Left lung (tissue), 10 donors: ENCODE measurements around the gene AGTR1. TPM values are rescaled to one million over a fixed set of nuclear protein-coding genes. Genes with fewer than 3 reads are reported as not detected.

ENCODE experiments used
- ATAC-seq: fragments of 200-7000 bp; cut with Tn5 transposase; one replicate; pipeline ENCODE4 v1.9.1; 2020; ENCODE audit warnings: moderate library complexity
- DNase-seq, 4 donors: peaks; one replicate each; pipeline ENCODE4 v3.0.0-alpha.2; 2013 to 2020
- H3K27ac ChIP-seq, 2 donors: fragments of 200-600 bp; sonication (generic) in 1 of 2; one replicate each; pipeline versions ENCODE4 v1.5.0 to v1.8.0; 2020 to 2021
- H3K27me3 ChIP-seq, 2 donors: fragments of 200-600 bp; sonication (generic) in 1 of 2; one replicate each; pipeline versions ENCODE4 v1.5.0 to v1.8.0; 2020 to 2021
- H3K36me3 ChIP-seq, 2 donors: fragments of 200-600 bp; sonication (generic) in 1 of 2; one replicate each; pipeline versions ENCODE4 v1.5.0 to v1.8.0; 2020 to 2021
- H3K4me1 ChIP-seq, 2 donors: fragments of 200-600 bp; one replicate each; pipeline ENCODE4 v1.8.0; 2021
- H3K4me3 ChIP-seq, 2 donors: fragments of 200-600 bp; sonication (generic) in 1 of 2; one replicate each; pipeline versions ENCODE4 v1.5.0 to v1.8.0; 2020 to 2021; ENCODE audit warnings: mild to moderate bottlenecking in 1 of 2
- H3K9me3 ChIP-seq, 2 donors: fragments of 200-600 bp; sonication (generic) in 1 of 2; one replicate each; pipeline versions ENCODE4 v1.5.0 to v1.8.0; 2020 to 2021
- CTCF ChIP-seq, 2 donors: fragments of 200-600 bp; sonication (generic) in 1 of 2; IDR thresholded peaks; one replicate each; pipeline versions ENCODE4 v1.5.0 to v1.8.0; 2021; ENCODE audit warnings: antibody characterized with exemption in 2 of 2
- intact Hi-C, 2 donors: fragments of 100-400 bp; cut with DNase I; formaldehyde crosslinking; loops; one replicate each; pipeline versions ENCODE4 v1.11.2 to v1.14.2; 2022
- polyA plus RNA-seq, 6 donors: library from polyadenylated mRNA; unstranded; fragments of 120-200 nt; gene quantifications; one replicate each; pipeline ENCODE4 v1.2.1, GENCODE V29; 2013; ENCODE audit not compliant: insufficient read length in 6 of 6
- total RNA-seq, 2 donors: library from RNA; stranded (reverse); fragmentation: NEBNext Ultra II Directional; extraction: Animal tissue kit (Norgen Biotek cat#: 25700); gene quantifications; one replicate each; pipeline ENCODE4 v1.2.1, GENCODE V29; 2021
- donor health status: DM: no; HTN: yes; CAD: no.
- donor health status: DM: no; HTN: no; CAD: no.

The AGTR1 gene
- total and polyA plus RNA-seq, 8 donors, result 7.2 to 28.2 (median 22.7) TPM

DNA sequence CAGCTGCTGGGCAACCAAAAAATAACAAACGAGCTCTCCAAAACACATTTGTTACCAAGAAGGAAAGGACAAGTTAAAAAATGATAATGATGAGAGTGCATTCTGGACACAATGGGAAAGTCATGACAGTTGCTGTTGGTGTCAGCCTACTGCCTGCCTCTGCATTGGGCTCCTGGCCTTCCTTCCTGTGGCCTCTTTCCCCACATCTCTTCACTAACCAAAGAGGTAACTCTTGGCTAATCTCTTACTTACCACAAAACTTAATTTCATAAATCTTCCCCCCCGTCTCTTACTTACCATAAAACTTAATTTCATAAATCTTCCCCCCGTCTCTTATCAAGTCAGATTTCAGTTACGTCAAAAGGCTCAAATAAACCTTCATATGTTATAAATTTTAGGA is 58.6 kb downstream of the AGTR1 start:
- Histone ChIP-seq H3K27me3 (no peaks in the 10 kb centered on the region), H3K27ac (peak overlapping the region in 1 of 2 donors; percentile 62), H3K9me3 (no peaks in the 10 kb centered on the region), H3K4me3 (no peak overlapping the region), H3K36me3 (no peaks in the 10 kb centered on the region), H3K4me1 (peaks cover 0 to 15% of the 10 kb centered on the region in 2 donors)
- ATAC-seq (no peak), DNase-seq (no peak)
- no peak for TF ChIP-seq CTCF (IDR thresholded peaks at IDR 0.05)
- intact Hi-C loops, result no loop called here

- no peaks in the 10 kb centered on the region for H3K36me3 ChIP-seq
- no peaks in the 10 kb centered on the region for H3K9me3 ChIP-seq
- no peak overlapping the region for H3K4me3 ChIP-seq
- DNase-seq, result no peak
- peak overlapping the region; percentile 36 to 62 for H3K27ac ChIP-seq
- intact Hi-C loops, result no loop called here
- no peak for TF ChIP-seq CTCF (IDR thresholded peaks at IDR 0.05)
- peak; percentile 73 for ATAC-seq
- peaks cover 0 to 15% of the 10 kb centered on the region in 2 donors for H3K4me1 ChIP-seq
- H3K27me3 ChIP-seq, result no peaks in the 10 kb centered on the region
Observed at GRCh38 chr3:148757238-148758215, 59.8 kb downstream of the AGTR1 start.

DNA sequence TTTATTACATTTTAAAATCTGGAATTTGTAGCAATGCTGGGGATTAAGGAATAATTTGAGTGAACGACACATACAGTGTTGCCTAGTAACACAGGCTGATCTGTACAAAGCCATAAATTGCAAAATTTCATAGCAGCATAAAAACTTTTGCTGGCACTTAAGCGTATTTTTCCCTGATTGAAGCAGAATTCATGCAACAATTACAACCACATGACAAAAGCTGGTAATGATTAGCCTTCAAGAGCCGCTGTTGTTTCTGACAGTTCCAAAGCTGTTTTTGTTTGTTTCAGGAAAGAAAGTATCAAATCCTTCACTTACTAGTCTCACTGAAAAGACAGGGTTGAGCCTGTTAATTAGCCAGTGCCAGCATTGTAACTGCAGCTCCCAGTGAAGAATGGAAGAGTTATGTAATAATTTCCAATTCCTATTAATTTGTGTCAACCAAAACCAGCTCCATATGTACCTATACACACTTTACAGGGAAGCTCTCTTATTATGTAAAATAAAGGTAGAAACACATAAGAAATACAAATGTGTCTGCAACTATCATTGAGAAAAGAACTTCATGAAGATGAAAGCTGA is 60.7 kb downstream of the AGTR1 start:
- no peaks in the 10 kb centered on the region for H3K36me3 ChIP-seq
- H3K27ac ChIP-seq, result no peak overlapping the region
- H3K27me3 ChIP-seq, result no peaks in the 10 kb centered on the region
- TF ChIP-seq CTCF (IDR thresholded peaks at IDR 0.05), result no peak
- intact Hi-C loops, result no loop called here
- no peaks in the 10 kb centered on the region for H3K9me3 ChIP-seq
- peaks cover 0 to 15% of the 10 kb centered on the region in 2 donors for H3K4me1 ChIP-seq
- H3K4me3 ChIP-seq, result no peak overlapping the region
- DNase-seq (peak in 2 of 4 donors; percentile 57 to 67), ATAC-seq (peak; percentile 27)

DNA sequence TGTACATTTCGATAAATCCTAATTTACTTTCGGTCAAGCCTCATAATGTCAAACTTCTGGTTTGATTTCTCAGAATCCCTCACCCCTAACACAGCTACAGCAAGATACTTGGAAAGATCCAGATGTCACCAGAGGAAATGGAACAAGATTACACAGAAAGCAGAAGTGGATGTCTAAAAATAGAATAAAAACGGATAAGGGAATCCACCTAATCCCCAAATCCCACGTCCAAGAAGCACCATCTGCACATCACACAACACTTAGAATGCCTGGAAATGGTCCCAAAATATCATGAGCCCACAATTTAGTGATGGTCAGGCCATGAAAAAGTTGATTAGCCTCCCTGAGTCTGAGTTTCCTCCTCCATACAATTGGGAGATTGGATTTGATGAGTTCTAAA is 61.7 kb downstream of the AGTR1 start:
- Histone ChIP-seq H3K27ac (no peak overlapping the region), H3K4me1 (peaks cover 0 to 15% of the 10 kb centered on the region in 2 donors), H3K9me3 (no peaks in the 10 kb centered on the region), H3K4me3 (no peak overlapping the region), H3K36me3 (no peaks in the 10 kb centered on the region), H3K27me3 (no peaks in the 10 kb centered on the region)
- no peak for DNase-seq
- ATAC-seq, result no peak
- no peak for TF ChIP-seq CTCF (IDR thresholded peaks at IDR 0.05)
- intact Hi-C loops, result no loop called here

- H3K4me3 ChIP-seq, result no peak overlapping the region
- H3K27me3 ChIP-seq, result no peaks in the 10 kb centered on the region
- H3K36me3 ChIP-seq, result no peaks in the 10 kb centered on the region
- DNase-seq, result no peak
- TF ChIP-seq CTCF (IDR thresholded peaks at IDR 0.05), result no peak
- H3K4me1 ChIP-seq, result no peaks in the 10 kb centered on the region
- H3K9me3 ChIP-seq, result no peaks in the 10 kb centered on the region
- intact Hi-C loops, result no loop called here
- ATAC-seq, result no peak
- H3K27ac ChIP-seq, result no peak overlapping the region
Observed at GRCh38 chr3:148763156-148763680, 65.5 kb downstream of the AGTR1 start.
